ENCODE data around the gene DNAJC6. TPM values are rescaled to one million over a fixed set of nuclear protein-coding genes. Genes with fewer than 3 reads are reported as not detected.

Gene DNAJC6
- total RNA-seq, 1 donor: 0.72 TPM

DNA sequence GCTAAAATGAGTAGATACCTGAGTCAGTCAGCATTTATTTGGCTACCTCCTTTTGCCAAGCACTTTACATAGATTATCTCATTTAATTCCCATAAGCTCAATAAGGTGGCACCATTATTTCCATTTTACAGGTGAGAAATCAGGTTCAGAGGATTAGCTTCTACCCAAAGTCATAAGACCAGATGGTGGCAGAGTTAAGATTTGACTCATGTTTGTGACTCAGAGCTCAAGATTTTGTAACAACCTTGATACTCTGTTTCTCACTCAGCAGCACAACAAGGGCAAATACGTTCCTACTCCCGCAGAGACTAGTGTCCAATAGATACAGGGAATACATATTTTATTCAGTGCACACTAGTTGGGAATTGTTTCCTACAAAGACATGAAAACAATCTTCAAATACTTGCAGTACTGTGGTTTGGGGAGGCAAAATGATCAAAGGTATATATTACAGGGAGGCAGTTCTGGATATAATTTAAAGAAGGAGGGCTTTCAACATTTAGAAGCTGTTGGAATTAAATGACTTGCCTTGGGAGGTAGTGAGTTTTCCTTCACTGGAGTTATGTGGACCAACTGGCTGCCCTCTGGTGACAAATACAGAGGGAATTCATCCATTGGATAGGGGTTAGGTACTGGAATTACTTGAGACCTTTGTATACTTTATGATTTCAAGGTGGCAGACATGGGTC is 114.7 kb downstream of the DNAJC6 start:
- TF ChIP-seq CTCF (IDR thresholded peaks at IDR 0.05; ENCODE audit: insufficient read depth, low read length): no peak
- H3K4me3 ChIP-seq (ENCODE audit: low read depth, low read length): no peak overlapping the region
- DNase-seq (ENCODE audit: low read depth): peak; percentile 82

DNA sequence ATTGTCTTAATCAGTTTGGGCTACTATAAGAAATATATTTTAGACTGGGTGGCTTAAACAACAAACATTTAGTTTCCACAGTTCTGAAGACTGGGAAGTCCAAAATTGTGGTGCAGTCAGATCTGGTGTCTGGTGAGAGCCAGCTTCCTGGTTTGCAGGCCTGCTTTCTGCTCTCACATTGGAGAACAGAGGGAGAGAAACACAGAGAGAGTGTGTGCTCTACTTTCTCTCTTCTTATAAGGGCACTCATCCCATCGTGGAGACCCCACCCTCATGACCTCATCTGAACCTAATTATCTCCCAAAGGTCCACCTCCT is 115.2 kb downstream of the DNAJC6 start:
- DNase-seq (ENCODE audit: low read depth): no peak
- H3K4me3 ChIP-seq (ENCODE audit: low read depth, low read length): no peak overlapping the region
- no peak for TF ChIP-seq CTCF (IDR thresholded peaks at IDR 0.05; ENCODE audit: insufficient read depth, low read length)

DNA sequence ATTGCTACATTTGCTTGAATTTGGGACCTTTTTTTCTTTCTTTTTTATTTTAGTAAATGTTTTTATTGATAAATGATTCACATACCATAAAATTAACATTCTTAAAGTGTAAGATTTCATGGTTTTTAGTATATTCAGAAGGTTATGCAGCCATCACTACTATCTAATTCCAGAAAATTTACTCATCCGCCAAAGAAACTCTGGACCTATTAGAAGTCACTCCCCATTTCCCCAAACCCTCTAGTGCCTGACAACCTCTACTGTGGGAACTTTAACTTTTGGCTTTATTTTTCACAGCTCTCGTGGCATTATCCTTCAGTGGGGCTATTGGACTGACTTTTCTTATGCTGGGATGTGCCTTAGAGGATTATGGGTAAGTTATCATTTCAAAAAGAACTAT is 115.7 kb downstream of the DNAJC6 start:
- no peak overlapping the region for H3K4me3 ChIP-seq (ENCODE audit: low read depth, low read length)
- DNase-seq (ENCODE audit: low read depth): no peak

GRCh38 chr1:65425697-65426096 is 116.4 kb downstream of the DNAJC6 start:
- H3K4me3 ChIP-seq (ENCODE audit: low read depth, low read length): no peak overlapping the region
- DNase-seq (ENCODE audit: low read depth): peak; percentile 75
- no peak for TF ChIP-seq CTCF (IDR thresholded peaks at IDR 0.05; ENCODE audit: insufficient read depth, low read length)

More for the DNA sequence above, 115.7 kb downstream of the DNAJC6 start:
- no peak for TF ChIP-seq CTCF (IDR thresholded peaks at IDR 0.05; ENCODE audit: insufficient read depth, low read length)

GRCh38 chr1:65429078-65429477 is 119.7 kb downstream of the DNAJC6 start:
- no peak for DNase-seq (ENCODE audit: low read depth)
- no peak for TF ChIP-seq CTCF (IDR thresholded peaks at IDR 0.05; ENCODE audit: insufficient read depth, low read length)
- no peak overlapping the region for H3K4me3 ChIP-seq (ENCODE audit: low read depth, low read length)

DNA sequence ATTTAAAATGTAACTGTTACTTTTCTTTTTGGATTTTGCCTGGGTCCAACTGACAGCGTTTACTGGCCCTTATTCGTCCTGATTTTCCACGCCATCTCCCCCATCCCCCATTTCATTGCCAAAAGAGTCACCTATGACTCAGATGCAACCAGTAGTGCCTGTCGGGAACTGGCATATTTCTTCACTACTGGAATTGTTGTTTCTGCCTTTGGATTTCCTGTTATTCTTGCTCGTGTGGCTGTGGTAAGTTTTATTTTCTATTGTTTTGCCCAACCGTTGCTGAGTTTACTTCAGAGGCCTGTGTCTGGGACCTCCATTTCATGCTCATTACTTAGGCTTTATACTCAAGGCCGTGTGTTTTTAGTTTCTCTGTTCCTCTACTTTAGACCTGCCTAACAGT is 120.5 kb downstream of the DNAJC6 start:
- H3K4me3 ChIP-seq (ENCODE audit: low read depth, low read length): no peak overlapping the region
- TF ChIP-seq CTCF (IDR thresholded peaks at IDR 0.05; ENCODE audit: insufficient read depth, low read length): no peak
- peak; percentile 64 for DNase-seq (ENCODE audit: low read depth)

Measured in fibroblast of the aortic adventitia (primary cell).